CD4-positive, alpha-beta T cell treated with Interleukin-4 for 4 hours (primary cell): Measurements from ENCODE around the gene SIRT5.

Experiments
- DNase-seq: peaks from one replicate; pipeline ENCODE4 v3.0.0-alpha.2; 2020

The SIRT5 gene

DNA sequence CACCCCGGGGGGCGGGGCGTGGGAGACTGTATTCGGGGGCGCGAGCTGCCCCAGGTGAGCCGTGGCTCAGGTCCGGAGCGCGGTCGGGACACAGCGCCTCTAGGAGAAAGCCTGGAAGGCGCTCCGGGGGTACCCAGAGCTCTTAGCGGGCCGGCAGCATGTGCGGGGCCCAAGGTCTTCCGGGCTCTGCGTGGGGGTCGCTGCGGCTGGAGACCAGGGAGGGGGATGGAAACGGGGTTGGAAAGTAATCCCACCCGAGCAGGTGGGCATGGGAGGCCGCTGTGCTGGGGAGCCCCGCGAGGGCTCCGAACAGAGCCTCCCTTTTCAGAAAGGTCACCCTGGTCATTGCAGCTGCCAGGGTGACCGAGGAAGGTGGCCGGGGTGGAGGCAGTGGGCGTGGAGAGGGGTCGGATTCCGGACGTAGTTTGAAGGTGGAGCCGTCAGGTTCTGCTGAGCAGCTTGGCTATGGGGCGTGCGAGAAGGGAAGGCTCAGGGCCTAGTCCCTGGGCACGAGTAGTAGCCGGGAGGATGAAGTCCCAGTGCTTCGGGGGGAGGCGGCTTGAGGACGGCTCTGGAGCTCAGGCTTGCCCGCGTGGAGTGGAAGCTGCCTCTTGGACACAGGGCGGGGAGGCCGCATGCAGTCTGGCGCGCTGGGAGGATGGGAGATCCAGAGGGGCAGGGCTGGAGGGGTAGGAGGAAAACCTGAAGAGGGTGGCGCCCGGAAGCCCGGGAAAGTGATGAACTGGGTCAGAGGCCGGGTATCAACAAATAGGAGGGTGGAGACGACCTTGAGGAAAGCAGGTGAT, at the start of gene SIRT5:
SIRT5 (plus strand) TSS at position 31 of the 806 bp plus-strand sequence. CDS start 9,510 bp downstream, outside the sequence.
- peak; percentile 77 for DNase-seq

DNA sequence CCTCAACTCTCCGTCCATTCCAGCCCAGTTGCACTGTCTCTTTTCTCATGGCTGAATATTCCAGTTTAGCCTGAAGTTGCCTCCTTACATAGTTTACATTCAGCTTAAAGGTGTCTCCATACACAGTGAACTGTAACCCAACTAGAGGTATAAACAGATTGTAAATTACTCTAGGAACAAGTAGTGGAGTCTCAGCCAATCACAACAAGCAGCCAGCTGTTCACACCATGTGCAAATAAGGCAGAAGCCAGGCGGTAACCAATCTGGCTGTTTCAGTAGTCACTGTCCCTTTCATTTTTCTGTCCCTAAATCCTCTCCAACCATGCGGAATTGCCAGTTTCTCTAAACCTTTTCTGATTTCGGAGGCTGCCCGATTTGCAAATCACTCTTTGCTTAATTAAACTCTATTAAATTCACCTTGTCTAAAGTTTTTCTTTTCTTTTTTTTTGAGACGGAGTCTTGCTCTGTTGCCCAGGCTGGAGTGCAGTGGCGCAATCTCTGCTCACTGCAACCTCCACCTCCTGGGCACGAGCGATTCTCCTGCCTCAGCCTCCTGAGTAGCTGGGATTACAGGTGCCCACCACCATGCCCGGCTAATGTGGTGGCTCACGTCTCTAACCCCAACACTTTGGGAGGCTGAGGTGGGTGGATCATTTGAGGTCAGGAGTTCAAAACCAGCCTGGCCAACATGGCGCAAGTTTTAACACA, 49.4 kb upstream of the SIRT5 start:
- DNase-seq, result no peak

DNA sequence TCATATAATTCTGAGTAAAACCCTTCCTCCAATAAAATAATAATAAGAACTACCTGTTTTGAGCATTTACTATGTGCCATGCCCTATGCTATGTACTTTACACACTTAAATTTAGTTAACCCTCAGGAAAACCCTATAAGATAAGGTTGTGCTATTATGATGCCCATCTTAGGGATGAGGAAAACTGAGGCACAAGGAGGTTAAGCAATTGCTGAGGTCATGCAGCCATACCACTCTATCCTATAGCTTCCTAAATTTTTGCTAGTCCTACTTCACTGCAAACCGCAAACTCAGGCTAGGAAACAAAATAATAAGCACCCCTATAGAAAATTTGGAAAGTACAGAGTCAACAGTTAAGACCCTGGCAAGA, 48.1 kb upstream of the SIRT5 start:
- DNase-seq, result no peak

DNA sequence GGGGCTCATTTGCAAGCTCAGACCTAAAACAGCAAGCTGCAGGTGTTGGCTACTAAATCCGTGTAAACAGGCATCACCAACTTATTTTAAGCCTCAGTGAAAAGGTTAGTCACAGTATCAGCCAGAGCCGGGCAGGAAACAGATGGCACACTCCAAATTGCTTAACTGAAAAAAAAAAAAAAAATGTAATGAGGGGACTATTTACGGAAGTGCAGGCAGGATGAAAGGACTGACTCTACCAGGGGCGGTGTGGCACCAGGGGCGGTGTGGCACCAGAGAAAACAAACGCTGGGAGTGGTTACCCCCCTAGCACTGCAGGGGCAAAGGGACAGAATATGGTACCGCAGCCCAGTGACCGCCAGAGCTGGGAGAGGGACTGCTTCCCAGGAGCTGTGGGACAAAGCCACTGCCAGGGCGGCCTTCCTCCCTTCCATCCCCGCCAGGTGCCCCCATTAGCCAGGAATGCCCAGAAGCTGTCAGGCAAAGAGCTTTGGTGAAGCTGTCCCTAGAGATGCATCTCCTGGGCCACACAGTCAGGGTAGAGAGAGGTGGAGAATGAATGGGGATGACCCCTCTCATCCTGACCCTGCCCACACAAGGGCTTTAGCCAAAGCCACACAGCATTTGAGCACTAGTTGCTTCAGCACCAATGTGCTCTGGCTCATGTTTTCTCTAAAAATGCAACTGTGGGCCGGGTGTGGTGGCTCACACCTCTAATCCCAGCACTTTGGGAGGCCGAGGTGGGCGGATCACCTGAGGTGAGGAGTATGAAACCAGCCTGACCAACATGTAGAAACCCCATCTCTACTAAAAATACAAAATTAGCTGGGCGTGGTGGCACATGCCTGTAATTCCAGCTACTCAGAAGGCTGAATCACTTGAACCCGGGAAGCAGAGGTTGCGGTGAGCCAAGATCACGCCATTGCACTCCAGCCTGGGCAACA, 47.4 kb upstream of the SIRT5 start:
- DNase-seq, result no peak

DNA sequence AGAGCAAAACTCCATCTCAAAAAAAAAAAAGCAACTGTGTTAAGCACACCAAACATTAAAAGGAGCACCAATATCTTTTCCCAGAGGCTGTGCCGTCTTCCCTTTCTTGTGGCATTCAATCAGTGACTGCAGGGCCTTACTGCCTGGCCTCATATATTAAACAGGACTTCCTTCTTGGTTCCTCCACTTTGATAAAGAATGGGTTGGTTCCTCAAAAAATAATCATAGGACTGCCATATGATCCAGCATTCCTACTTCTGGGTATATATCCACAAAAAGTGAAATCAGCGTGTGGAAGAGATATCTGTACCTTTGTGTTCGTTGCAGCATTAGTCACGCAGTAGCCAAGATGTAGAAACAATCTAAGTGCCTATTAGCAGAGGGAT, 46.7 kb upstream of the SIRT5 start:
- DNase-seq, result no peak

DNA sequence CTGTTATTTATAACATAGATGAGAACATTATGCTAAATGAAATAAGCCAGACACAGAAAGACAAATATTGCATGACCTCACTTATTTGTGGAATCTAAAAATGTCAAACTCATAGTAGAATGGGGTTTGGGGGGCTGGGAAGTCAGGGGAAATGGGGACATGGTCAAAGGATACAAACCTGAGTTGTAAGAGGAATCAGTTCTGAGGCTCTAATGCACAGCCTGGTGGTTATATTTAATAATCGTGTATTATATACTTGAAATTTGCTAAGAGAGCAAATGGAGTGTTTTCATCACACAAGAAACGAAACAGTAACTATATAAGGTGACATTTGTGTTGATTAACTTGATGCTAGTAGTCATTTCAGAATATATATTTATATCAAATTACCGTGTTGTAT, 46.2 kb upstream of the SIRT5 start:
- no peak for DNase-seq

DNA sequence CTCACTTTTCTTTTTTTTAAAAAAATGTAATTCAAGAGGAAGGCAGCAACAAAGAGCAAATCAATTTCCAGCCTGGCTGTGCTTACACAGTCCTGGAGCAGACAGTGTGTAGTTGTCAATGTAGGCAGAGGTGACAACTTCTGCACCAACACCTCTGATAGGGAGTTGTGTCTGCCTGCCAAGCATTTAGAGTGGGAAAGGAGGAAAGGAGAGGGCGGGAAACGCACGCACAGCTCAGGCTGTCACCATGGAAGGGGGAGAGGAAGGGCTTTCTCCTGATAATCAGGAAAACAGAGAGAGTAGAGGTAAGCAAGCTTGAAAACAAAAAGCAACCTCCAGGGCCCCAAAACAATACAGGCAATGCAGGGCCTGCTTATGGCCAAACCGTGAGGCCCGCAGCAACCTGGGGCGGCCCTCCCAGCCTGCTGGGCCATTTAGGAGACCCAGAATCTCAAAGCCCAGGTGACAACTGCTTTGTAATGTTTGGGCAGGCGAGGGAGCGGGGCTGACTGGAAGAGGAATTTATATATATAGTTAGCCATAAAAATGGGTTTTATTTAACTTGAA, 45.5 kb upstream of the SIRT5 start:
- no peak for DNase-seq

DNA sequence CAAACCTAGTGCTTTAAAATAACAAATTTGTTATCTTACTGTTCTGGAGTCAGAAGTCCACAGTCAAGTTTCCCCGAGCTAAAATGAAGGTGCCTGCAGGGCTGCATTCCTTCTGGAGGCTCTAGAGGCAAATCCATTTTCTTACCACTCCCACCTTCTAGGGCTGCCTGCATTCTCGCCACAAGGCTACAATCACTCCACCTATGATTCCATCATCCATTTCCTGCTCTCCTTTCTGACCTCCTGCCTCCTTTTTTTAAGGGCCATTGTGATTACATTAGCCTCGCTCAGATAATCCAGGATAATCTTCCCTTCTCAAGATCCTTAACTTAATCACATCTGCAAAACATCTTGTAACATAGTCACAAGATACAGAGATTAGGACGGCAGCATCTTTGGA, 42.4 kb upstream of the SIRT5 start:
- DNase-seq, result no peak

DNA sequence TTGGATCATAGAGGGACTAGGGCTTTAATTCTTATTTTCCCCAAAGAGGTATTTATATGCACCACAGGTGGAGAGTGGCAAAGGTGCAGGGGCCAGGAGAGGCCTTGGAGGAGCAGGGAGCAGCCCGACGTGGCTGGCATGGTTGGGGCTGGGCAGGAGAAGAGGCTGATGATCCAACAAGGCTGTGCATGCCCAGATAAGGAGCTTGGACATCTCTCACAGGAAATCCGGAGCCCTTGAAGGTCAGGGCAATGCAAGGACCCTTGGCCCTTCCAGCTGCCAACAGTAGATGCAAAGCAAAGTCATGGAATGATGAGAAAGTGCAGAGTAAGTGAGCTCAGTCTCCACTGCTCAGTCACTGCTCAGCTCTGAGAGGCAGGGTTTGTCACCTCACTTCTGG, 39.9 kb upstream of the SIRT5 start:
- DNase-seq, result no peak

DNA sequence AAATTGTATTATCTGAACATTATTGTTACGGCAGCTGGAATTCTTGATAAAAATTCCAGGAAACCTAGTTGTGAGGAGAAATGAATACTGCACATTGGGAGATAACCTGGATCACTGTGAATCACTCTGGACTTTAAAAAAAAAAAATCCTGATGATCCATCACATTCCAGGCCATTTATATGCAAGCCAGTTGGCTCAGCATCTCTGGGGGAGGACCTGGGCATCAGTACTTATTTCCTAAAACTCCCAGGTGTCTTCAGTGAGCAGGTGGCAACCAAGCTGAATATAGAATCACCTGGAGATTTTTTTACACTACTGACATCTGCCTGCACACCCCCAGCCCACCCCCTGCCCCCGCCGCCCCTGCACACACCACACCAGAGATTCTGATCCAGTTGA, 39.1 kb upstream of the SIRT5 start:
- DNase-seq, result no peak

DNA sequence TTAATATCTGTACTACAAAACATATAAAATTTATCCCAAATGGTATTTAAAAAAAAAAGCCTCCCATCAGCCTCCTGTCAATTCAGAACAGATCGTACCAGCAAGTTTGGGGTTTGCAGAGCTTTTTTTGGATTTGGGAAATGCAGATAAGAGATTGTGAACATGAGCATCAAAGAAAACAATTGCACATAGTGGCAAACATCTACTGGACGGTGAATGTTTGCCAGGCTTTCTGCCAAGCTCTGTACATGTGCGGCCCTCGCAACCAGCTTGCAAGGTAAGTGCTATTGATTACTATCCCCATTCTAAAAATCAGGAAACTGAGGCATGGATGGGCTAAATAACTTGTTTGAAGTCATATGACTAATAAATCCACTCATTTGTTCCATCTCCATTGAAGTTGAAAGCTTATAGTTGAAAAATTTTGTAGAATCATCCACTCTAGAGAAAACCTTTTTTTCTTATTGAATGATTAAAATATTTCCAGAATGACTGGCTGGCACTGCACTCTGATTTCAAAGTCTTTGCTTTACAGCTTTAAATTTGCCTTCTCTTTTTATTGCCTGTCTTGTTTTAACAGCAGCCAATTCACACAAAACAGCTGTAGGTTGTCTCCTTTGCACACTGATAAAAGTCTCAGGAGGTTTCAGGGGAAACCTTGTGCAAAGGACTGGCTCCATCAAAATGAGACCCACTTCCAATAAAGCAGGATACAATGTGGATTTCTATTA, 37.4 kb upstream of the SIRT5 start:
- no peak for DNase-seq

DNA sequence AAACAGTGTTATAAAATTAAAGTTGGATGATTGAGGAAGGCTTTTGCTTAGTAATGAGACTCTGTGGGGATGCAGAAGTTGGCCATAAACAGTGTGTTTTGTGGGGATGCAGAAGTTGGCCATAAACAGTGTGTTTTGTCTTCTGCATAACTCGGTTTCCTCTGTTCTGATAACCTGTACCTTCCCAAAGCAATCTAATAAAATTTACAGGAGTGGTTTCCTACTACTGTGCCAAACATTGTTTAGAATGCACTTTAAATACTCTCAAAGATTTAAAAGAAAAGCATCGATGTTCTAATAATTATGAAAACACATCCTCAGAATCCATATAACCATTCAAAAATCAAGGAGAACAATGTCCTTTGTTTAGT, 36.9 kb upstream of the SIRT5 start:
- DNase-seq, result no peak

DNA sequence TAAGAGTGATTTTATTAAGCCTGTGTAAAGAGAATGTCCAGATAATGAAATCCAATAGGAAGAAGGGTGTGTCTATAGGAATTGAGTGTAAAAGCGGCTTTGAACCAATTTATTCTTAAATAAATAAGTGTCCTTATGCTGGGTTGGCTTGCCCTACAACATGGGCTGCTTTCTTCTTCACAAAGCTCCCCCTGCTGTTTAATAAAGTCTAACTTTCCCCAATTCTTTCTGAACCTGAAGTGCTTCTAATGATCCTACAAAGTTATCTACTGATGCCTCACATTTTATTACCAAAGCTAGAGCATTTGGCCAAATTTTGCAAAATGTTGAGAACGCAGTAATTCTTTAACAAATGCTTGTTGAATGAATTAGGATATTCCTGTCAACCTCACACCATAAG, 36.3 kb upstream of the SIRT5 start:
- DNase-seq, result peak; percentile 36

DNA sequence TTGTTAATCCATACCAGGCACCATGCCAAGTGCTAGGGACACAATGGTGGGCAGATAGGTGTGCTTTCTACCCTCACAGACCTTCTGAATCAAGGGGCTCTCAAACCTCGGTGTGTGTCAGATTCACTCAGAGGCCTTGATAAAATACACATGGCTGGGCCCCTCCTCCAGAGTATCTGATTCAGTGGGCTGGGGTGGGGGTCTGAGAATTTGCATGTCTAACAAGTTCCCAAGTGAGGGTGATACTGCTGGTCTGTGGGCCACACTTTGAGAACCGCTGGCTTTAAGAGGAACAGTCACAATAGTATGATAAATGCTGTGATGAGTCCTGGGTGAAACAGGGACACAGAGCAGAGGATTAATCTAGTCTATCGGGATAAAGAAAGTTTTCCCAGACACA, 35.8 kb upstream of the SIRT5 start:
- no peak for DNase-seq

DNA sequence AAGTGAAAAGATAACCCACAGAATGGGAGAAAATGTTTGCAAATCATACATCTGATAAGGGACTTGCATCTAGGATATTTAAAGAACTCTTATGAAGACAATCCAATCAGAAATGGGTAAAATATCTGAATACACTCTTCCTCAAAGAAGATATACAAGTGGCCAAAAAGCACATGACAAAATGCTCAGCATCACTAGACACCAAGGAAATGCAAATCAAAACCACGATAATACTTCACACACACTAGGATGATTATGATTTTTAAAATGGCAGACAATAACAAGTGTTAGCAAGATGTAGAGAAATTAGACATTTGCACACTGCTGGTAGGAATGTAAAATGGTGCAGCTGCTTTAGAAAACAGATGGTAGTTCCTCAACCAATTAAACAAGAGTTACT, 34.8 kb upstream of the SIRT5 start:
- no peak for DNase-seq

DNA sequence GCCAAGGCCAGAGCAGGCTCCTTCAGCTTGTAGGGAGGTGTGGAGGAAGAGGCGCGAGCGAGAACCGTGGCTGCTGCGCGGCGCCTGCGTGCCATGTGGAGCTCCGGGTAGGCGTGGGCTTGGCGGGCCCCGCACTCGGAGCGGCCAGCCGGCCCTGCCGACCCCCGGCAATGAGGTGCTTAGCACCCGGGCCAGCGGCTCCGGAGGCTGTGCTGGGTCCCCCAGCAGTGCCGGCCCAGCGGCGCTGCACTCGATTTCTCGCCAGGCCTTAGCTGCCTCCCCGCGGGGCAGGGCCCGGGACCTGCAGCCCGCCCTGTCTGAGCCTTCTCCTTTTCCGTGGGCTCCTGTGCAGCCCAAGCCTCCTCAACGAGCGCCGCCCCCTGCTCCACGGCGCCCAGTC, 32.9 kb upstream of the SIRT5 start:
- DNase-seq, result no peak

DNA sequence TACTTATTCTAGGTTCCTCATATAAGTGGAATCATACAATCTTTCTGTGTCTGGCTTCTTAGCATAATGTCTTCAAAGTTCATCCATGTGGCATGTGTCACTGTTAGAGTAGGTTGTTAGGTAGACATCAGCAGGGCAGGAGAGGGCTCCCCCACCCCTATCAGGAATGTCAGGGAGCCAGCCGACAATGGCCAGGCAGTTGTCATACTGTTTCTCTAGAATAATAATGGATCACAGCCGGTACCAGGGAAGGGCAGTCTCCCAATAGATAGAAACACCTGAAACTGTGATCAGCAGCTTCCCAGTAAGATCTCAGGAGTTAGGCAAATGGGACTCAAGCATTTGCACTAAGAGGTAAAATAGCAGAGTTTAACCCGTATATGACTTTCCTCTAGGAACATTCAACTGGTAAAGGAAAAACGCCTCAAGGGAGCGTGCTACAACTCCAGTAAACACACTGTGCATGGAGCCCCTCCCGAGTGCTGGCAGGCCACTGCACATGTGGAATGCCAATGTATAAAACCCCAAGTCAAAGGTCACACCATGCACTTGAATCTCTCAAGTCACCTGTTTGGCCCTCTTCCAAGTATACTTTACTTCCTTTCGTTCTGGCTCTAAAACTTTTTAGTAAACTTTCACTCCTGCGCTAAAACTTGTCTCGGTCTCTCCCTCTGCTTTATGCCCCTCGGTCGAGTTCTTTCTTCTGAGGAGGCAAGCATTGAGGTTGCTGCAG, 29.8 kb upstream of the SIRT5 start:
- no peak for DNase-seq

DNA sequence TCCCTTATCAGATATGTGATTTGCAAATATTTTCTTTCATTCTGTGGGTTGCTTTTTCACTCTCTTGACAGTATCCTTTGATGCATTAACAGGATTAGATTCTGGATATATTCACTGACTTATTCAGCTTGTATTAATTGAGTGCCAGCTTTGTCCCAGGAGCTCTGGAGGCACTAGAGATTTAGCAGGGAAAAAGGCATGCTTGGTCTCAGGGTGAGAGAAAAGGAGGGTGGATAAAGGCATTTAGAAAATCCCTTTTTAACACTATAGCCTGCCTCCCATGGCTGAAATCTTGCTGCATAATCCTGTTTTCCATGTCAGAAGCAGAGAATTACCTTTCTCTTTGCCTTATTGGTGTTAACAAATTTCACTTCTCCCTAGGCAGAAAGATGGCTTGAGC, 28.5 kb upstream of the SIRT5 start:
- no peak for DNase-seq

DNA sequence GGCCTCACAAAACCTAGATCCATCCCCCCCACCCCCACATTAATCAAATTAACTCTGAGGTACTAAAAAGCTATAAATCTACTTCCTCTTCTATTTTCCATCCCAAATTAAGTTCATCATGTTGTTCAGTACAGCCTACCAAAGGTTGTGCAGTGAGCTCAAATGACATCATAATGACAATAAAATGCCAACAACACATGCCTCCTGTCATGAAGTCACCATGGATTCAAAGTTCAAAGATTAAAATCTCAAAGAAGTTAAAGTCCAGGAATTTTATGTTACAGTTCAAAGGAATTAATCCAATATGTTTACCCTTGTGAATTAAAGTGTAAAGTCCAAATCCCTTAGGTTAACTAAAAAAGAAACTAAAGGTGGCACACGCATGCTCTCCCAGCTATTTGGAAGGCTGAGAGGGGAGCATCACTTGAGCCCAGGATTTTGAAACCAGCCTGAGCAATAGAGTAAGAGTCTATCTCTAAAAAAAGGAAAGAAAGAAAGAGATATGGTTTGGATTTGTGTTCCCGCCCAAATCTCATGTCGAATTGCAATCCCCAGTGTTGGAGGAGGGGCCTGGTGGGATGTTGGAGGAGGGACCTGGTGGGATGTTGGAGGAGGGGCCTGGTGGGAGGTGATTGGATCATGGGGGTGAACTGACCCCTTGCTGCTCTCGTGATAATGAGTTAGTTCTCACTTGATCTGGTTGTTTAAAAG, 25.7 kb upstream of the SIRT5 start:
- DNase-seq, result no peak

DNA sequence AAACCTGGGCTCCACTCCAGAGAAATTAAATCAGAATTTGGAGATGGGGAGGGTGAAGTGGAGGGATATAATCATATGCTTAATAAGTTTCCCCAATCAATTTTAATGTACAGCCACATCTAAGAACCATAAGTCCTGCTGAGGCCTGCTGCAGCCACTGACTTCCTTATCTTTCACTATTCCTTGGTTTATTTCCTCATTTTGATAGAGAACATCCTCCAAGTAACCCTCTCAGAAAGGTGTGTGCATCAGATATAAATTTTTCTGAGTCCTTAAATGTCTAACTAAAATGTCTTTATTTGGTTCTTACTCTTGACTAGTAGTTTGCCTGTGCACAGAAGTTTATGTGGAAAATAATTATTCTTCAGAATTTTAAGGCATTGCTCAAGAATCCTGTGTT, 23.7 kb upstream of the SIRT5 start:
- DNase-seq, result no peak

DNA sequence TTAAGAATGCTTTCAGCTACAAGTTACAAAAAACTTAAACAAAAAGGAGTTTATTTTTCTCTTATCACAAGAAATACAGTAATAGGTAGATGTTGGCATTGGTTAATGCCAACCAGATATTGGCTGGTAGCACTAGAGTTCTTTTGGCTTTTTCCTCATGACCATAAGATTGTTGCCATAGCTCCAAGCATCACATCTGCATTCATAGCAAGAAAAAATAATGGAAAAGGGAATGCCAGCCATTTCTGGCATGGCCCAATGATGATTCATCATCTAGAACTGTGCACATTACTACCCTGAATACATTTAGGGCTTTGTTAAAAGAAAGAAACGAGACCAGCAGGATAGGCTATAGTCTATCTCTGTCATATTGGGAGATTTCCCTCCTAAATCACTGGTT, 20.8 kb upstream of the SIRT5 start:
- no peak for DNase-seq
